ENCODE data around the gene HSPB8. TPM values are rescaled to one million over a fixed set of nuclear protein-coding genes. Genes with fewer than 3 reads are reported as not detected.

The HSPB8 gene
- total RNA-seq, 3 donors from 2014 or later, result 4.7 to 232 (median 10.4) TPM

DNA sequence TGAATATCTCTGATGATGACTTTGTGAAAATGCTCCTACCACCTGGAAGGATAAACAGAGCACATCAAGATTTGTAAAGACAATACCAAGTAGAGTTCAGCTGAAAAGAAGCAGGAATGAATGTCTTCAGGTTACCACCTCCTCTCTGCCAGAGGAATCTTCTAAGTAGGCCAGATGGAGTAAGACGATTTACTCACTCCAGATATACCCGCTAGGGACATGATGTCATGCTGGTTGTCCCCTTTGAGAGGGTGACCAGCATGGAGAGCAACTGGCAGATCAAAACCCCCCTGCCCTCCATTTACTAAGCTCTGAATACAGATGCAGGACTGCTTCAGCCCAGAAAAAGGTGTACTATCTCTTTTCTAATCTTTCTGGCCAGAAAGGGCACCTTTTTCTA lies 39.3 kb upstream of the HSPB8 start:
- DNase-seq (no peak), ATAC-seq (no peak)
- intact Hi-C loops (cut with DNase I, micrococcal nuclease), result no loop called here
- TF ChIP-seq, protein P1, sequence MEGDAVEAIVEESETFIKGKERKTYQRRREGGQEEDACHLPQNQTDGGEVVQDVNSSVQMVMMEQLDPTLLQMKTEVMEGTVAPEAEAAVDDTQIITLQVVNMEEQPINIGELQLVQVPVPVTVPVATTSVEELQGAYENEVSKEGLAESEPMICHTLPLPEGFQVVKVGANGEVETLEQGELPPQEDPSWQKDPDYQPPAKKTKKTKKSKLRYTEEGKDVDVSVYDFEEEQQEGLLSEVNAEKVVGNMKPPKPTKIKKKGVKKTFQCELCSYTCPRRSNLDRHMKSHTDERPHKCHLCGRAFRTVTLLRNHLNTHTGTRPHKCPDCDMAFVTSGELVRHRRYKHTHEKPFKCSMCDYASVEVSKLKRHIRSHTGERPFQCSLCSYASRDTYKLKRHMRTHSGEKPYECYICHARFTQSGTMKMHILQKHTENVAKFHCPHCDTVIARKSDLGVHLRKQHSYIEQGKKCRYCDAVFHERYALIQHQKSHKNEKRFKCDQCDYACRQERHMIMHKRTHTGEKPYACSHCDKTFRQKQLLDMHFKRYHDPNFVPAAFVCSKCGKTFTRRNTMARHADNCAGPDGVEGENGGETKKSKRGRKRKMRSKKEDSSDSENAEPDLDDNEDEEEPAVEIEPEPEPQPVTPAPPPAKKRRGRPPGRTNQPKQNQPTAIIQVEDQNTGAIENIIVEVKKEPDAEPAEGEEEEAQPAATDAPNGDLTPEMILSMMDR (IDR thresholded peaks at IDR 0.05), result no peak
- Histone ChIP-seq H3K4me3 (no peak overlapping the region), H3K36me3 (ENCODE audit: low read depth) (no peaks in the 10 kb centered on the region), H3K4me1 (ENCODE audit: low read depth) (no peaks in the 10 kb centered on the region), H3K9me3 (peaks cover 2% of the 10 kb centered on the region)

DNA sequence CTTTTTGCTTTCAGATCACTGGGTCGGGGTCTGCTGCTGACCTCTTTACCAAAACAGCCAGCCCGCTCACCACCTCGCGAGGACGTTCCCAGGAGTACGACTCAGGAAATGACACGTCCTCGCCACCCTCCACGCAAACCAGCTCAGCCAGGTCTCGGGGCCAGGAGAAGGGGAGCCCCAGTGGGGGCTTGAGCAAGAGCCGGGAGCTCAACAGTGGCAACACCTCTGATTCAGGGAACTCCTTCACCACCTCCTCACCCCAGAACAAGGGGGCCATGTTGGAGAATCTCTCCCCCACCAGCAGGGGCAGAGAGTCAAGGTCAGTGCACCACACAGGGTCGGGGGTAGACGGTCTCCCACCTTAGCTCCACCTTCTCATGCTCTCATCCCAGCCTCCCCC lies 33.4 kb upstream of the HSPB8 start:
- Histone ChIP-seq H3K4me3 (no peak overlapping the region), H3K4me1 (ENCODE audit: low read depth) (no peaks in the 10 kb centered on the region), H3K9me3 (no peaks in the 10 kb centered on the region), H3K36me3 (ENCODE audit: low read depth) (no peaks in the 10 kb centered on the region)
- TF ChIP-seq, protein P1 (IDR thresholded peaks at IDR 0.05), result no peak
- intact Hi-C loops (cut with DNase I, micrococcal nuclease), result no loop called here
- DNase-seq (no peak), ATAC-seq (no peak)

GRCh38 chr12:119147847-119148448 lies 30.8 kb upstream of the HSPB8 start:
- DNase-seq (no peak), ATAC-seq (no peak)
- intact Hi-C loops (cut with DNase I, micrococcal nuclease), result no loop called here
- Histone ChIP-seq H3K36me3 (ENCODE audit: low read depth) (no peaks in the 10 kb centered on the region), H3K4me3 (no peak overlapping the region), H3K9me3 (no peaks in the 10 kb centered on the region), H3K4me1 (ENCODE audit: low read depth) (no peaks in the 10 kb centered on the region)
- TF ChIP-seq, protein P1 (IDR thresholded peaks at IDR 0.05), result no peak

DNA sequence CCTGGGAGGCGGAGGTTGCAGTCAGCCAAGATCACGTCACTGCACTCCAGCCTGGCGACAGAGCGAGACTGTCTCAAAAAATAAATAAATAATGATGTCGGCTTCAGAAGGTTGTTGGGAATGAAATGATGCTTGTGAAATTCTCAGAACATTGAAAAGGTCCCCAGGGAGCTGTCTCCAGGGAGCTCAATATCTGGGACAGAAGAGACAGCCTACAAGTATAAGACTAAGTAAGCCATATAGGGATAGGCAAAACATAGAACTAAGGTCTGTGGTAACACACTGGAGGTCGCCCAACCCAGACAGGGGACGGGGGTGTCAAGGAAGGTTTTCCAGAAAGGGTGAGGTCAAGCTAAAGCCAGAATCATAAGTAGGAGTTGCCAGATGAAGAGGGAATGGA lies 29.5 kb upstream of the HSPB8 start:
- no peaks in the 10 kb centered on the region for H3K4me1 ChIP-seq (ENCODE audit: low read depth)
- no peak overlapping the region for H3K4me3 ChIP-seq
- H3K36me3 ChIP-seq (ENCODE audit: low read depth), result no peaks in the 10 kb centered on the region
- no peak for DNase-seq
- ATAC-seq, result no peak
- TF ChIP-seq, protein P1 (IDR thresholded peaks at IDR 0.05), result no peak
- no peaks in the 10 kb centered on the region for H3K9me3 ChIP-seq
- intact Hi-C loops (cut with DNase I, micrococcal nuclease), result no loop called here

GRCh38 chr12:119151445-119152026 lies 27.2 kb upstream of the HSPB8 start:
- Histone ChIP-seq H3K4me3 (no peak overlapping the region), H3K9me3 (no peaks in the 10 kb centered on the region), H3K36me3 (ENCODE audit: low read depth) (no peaks in the 10 kb centered on the region), H3K4me1 (ENCODE audit: low read depth) (no peaks in the 10 kb centered on the region)
- TF ChIP-seq, protein P1 (IDR thresholded peaks at IDR 0.05), result no peak
- intact Hi-C loops (cut with DNase I, micrococcal nuclease), result no loop called here
- no peak for ATAC-seq
- no peak for DNase-seq

Data from mucosa of descending colon (tissue), 3 donors.